ENCODE results near the gene CR2.
"Not testable (repeated sequence)": the region's sequence is repeated elsewhere in the genome, so short reads cannot be mapped to it uniquely, and the experiment has no call there.

CR2 gene

GRCh38 chr1:207514890-207515289 lies 60.8 kb downstream of the CR2 start:
- DNase-seq: no peak

- no peak for DNase-seq
Measured at GRCh38 chr1:207516729-207517128, 62.6 kb downstream of the CR2 start.

DNA sequence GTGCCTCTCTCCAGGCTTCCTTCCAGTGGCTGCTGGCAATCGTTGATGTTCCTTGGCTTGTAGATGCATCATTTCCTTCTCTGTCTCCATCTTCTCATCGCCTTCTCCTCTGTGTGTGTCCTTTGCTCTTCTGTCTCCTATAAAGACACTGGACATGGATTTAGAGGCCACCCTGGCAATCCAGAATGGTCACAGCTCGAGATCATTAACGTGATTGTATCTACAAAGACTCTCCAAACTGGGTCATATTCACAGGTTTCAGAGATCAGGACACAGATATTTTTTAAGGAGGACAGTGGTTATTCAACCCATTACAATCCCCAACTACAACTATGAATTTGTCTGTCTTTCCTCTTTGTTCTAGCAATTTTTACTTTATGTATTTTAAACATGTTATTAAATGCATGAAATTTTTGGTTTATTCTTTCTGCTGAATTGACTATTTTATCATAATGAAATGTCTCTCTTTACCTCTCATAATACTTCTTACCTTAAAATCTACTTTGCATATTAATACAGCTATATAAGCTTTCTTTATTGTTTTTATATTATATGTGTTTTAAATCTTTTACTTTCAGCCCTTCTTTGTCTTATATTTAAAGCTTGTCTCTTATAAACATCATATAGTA lies 64.6 kb downstream of the CR2 start:
- DNase-seq: no peak

- DNase-seq: no peak
Measured at GRCh38 chr1:207519505-207520399, 65.6 kb downstream of the CR2 start.

DNA sequence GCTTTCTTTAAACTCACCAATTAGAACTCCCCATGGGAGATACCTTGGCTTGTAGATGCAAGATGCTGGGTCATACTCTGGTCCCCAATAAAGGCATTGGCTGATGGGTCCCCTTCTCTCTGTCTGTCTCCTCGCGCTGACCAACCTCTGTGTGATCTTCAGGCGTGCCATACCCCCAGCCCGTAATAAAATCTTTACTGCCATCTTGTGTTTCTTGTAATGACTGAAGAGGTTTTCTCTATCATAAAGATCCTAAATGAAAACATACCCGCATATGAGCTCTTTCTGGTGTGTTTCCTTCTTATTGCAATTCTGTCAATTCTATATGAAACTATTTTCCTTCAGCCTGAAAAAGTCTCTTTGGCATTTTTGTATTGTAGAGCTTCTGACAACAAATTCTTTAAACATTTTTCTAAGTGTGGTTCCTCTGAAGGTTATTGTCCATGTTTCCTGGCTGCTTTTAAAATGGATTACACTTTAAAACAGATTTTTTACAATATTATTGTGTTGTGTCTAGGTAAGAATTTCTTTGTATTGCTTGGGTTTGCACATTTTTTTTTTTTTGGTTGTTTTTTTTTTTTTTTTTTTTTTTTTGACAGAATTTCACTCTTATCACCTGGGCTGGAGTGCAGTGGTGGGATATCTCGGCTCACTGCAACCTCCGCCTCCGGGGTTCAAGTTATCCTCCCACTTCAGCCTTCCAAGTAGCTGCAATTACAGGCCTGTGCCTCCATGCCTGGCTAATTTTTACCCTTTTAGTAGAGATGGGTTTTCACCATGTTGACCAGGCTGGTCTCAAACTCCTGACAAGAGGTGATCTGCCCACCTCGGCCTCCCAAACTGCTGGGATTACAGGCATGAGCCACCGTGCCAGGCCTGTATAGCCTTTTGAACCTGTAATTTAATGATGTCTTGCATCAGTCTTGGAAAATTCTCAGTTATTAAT lies 66.5 kb downstream of the CR2 start:
- DNase-seq: not testable (repeated sequence)

GRCh38 chr1:207525239-207525638 lies 71.1 kb downstream of the CR2 start:
- not testable (repeated sequence) for DNase-seq

DNA sequence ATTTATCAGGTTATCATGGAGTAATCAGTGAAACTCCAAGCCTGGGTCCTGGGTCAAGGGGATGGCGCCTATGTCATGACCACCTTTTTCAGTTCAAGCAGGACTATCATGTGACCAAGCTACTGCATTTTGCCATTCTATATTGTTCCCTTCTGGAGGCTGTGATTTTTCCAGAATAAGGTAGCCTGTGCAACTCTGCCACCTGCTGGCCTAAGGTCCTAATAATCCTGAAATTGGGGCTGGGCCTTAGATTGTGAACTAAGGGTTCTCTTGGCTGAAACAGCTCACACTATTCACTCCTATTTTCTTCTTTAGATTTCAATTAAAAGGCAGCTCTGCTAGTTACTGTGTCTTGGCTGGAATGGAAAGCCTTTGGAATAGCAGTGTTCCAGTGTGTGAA lies 74.3 kb downstream of the CR2 start:
- not testable (repeated sequence) for DNase-seq

- not testable (repeated sequence) for DNase-seq
Measured at GRCh38 chr1:207536263-207536662, 82.1 kb downstream of the CR2 start.
